ENCODE measurements around the gene SSBP2. TPM values are rescaled to one million over a fixed set of nuclear protein-coding genes. Genes with fewer than 3 reads are reported as not detected.

SSBP2 gene
- total RNA-seq, 4 donors from 2014 or later, result 25.9 to 94.6 (median 41.8) TPM

DNA sequence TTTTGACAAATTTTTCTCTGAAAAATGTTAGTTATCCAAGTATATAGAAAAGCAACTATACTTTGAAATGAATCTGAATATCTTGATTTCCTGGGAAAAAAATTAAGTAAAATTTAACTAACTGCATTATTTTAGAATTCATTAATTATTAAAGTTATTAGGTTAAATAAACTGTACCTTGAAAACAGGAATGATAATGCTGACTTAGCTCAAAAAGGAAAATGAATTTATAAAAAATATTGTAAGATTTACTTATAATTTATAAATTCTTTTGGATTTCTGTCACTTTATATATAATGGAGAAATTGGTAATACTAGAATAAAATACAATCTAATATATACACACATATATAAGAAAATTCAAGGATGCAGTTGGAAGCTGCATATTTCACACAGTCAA, 320.9 kb downstream of the SSBP2 start:
- ATAC-seq (ENCODE audit: low FRiP score), result no peak
- DNase-seq (ENCODE audit: low spot score), result no peak
- TF ChIP-seq, protein P1, sequence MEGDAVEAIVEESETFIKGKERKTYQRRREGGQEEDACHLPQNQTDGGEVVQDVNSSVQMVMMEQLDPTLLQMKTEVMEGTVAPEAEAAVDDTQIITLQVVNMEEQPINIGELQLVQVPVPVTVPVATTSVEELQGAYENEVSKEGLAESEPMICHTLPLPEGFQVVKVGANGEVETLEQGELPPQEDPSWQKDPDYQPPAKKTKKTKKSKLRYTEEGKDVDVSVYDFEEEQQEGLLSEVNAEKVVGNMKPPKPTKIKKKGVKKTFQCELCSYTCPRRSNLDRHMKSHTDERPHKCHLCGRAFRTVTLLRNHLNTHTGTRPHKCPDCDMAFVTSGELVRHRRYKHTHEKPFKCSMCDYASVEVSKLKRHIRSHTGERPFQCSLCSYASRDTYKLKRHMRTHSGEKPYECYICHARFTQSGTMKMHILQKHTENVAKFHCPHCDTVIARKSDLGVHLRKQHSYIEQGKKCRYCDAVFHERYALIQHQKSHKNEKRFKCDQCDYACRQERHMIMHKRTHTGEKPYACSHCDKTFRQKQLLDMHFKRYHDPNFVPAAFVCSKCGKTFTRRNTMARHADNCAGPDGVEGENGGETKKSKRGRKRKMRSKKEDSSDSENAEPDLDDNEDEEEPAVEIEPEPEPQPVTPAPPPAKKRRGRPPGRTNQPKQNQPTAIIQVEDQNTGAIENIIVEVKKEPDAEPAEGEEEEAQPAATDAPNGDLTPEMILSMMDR (IDR thresholded peaks at IDR 0.05), result no peak

DNA sequence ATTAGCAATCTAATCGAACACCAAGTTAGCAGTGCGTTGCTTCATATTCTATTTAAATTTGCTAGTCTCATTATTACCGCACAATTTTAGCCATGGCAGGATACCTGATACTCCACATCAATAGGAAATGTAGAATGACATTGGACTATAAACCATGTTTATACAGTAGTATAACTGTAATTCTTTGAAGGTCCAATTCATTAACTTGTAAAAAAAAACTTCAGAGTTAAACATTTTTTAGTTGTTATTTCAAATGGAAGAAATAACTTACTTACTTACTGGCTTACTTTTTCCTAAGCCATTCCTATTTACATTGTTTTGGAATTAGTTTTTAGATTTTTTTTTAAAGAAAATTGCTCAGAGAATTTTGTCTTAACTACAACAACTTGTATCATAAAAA, 321.5 kb downstream of the SSBP2 start:
- no peak for ATAC-seq (ENCODE audit: low FRiP score)
- no peak for DNase-seq (ENCODE audit: low spot score)
- TF ChIP-seq, protein P1 (IDR thresholded peaks at IDR 0.05), result no peak

DNA sequence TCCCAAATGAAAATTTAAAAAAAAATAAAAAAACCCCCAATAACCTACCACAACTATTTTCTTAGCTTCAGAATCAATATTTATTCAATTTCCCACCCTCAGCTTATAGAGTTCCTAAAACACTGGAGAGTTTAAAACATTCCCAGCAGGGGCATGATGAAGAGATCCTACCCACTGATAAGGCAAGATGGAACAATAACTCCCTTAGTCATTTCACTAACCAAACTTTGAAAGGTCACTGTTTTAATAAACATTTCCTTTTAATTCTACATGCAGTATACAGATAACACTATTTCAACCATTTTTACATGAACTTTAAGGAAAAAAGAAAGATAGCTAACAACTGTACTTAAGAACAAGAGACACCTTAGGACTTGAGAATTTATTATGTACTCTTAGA, 322.0 kb downstream of the SSBP2 start:
- TF ChIP-seq, protein P1 (IDR thresholded peaks at IDR 0.05), result no peak
- ATAC-seq (ENCODE audit: low FRiP score) (no peak), DNase-seq (ENCODE audit: low spot score) (no peak)

DNA sequence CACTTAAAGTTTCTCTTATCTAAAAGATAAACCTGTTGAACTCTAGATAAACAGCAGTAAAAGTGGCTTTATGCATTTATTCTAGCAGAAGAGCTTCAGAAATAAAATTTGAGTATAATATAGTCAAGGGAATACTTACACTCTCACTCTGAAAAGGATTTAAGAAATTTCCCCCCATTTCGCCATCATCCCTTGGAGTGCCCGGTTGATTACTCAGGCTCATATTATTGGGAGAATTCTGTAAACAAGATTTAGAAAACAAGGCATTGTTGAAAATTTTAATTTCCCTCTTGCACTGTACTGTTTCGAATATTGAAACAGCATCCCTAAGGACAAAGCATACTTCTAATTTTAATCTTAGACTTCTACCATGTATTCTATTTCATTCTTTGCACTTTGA, 322.5 kb downstream of the SSBP2 start:
- TF ChIP-seq, protein P1 (IDR thresholded peaks at IDR 0.05), result no peak
- DNase-seq (ENCODE audit: low spot score) (no peak), ATAC-seq (ENCODE audit: low FRiP score) (no peak)

DNA sequence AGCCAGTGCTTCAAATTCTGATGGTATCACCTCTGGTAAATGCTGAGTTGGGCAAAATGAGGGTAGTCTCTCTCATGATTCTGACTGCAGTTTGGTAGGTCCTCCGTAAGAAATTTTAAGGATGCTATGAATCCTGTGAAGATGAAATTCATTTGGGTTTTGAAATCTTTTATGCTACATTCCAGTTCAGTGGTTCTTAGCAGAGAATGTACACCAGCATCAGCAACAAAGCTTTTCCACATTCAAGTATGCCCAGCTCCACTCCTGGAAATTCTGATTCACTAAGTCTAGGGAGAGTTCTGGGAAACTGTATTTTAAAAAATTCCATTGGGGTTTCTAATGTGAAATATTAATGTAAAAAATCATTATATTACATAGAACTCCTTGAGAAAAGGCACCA, 323.3 kb downstream of the SSBP2 start:
- DNase-seq (ENCODE audit: low spot score), result no peak
- TF ChIP-seq, protein P1 (IDR thresholded peaks at IDR 0.05), result no peak
- ATAC-seq (ENCODE audit: low FRiP score), result no peak

DNA sequence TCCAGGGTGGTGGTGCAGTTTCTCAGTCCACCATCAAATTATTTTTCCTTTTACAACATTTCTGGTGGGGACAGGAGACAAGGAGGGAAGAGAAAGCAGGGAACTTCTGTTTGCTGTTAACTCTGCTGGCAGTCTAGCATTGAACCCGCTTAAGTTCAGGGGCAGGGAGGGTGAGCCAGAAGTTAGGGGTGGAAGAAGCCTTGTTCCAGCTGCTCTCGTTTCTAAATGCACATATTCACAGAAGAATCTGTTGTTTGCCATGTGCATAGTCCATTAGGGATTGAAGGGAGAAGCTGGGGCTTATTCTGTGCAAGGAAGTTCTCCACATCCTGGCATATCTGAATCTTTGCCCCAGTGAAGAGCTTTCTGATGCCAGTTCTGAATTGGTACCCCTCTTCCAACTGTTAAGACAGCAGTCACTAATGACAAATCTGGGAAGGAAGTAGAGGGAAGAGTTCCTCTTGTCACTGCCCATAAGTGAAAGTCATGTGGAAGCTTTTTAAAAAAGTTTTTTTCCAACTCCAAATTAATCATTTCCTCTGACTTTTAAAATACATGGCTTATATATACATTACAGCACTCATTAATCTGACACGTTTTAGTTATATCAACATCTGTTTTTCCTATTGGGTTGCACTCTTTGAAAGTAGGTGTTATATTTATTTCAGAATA, 324.4 kb downstream of the SSBP2 start:
- TF ChIP-seq, protein P1 (IDR thresholded peaks at IDR 0.05), result no peak
- ATAC-seq (ENCODE audit: low FRiP score) (no peak), DNase-seq (ENCODE audit: low spot score) (no peak)

DNA sequence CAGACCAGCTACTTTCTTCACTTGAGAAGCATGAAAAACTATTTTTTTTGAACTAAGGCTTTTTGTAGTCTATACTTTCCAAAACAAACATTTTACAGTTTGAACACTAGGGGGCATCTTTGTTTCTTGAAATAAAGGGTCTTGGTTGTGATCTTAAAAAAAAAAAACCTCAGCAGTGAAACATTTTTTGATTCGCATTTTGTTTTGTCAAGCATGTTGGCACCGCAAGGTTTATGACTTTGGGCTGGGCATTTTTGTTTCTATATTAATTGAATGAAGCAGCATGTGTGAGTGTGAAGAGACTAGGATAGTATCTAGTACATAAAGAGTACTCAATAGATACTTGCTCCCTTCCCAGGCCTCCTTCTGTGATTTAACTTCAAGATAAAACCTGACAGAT, 325.3 kb downstream of the SSBP2 start:
- ATAC-seq (ENCODE audit: low FRiP score) (no peak), DNase-seq (ENCODE audit: low spot score) (no peak)
- TF ChIP-seq, protein P1 (IDR thresholded peaks at IDR 0.05), result no peak
